Testis (tissue), 2 donors: Measurements from ENCODE around the gene LECT2.

Source experiments
- CTCF ChIP-seq, 3 experiments: fragments of 450-650 bp in 2 of 3; fragments of 200-600 bp in 1 of 3; sonication (generic) in 1 of 3; IDR thresholded peaks; one replicate each; pipeline ENCODE4 v1.5.1; 2016 to 2019; ENCODE audit warnings: antibody characterized with exemption in 3 of 3, mild to moderate bottlenecking in 2 of 3, moderate library complexity in 1 of 3
- POLR2A ChIP-seq: fragments of 450-650 bp; IDR thresholded peaks from one replicate; pipeline ENCODE4 v1.6.1; 2017; ENCODE audit warnings: antibody characterized with exemption, mild to moderate bottlenecking, moderate library complexity

GRCh38 chr5:135921388-135921787 lies 33.4 kb downstream of the LECT2 start:
- TF ChIP-seq POLR2A (no peak), CTCF (IDR thresholded peaks at IDR 0.05) (no peak)
